OCI-LY1 (cell line): Measurements from ENCODE around the gene CASQ2.

Experiments
- H2AFZ ChIP-seq: fragments of 200-600 bp; sonication (generic), shearing (Covaris generic); 2 replicates; pipeline ENCODE4 v1.6.0; 2014; ENCODE audit warnings: antibody characterized with exemption, mild to moderate bottlenecking, low read length
- H3F3A ChIP-seq: fragments of 200-600 bp; sonication (generic), shearing (Covaris generic); 2 replicates; pipeline ENCODE4 v1.6.0; 2014; ENCODE audit warnings: mild to moderate bottlenecking, antibody characterized with exemption, low read length, moderate library complexity; ENCODE audit not compliant: insufficient read depth
- H3K27ac ChIP-seq: fragments of 200-600 bp; sonication (generic); 2 replicates; pipeline ENCODE4 v1.5.1; 2014; ENCODE audit warnings: low read length, mixed run types, mild to moderate bottlenecking, low read depth; ENCODE audit not compliant: poor library complexity, severe bottlenecking
- H3K27me3 ChIP-seq: fragments of 200-600 bp; sonication (generic); 2 replicates; pipeline ENCODE4 v1.6.0; 2014; ENCODE audit warnings: antibody characterized with exemption, mild to moderate bottlenecking, low read length, moderate library complexity; ENCODE audit not compliant: insufficient read depth
- H3K36me3 ChIP-seq: fragments of 200-600 bp; sonication (generic); 2 replicates; pipeline ENCODE4 v1.6.1; 2014; ENCODE audit warnings: mild to moderate bottlenecking, antibody characterized with exemption, low read length, moderate library complexity, mixed read lengths; ENCODE audit not compliant: insufficient read depth
- H3K4me1 ChIP-seq: fragments of 200-600 bp; sonication (generic); 2 replicates; pipeline ENCODE4 v1.5.1; 2014; ENCODE audit warnings: mild to moderate bottlenecking, low read length, moderate library complexity; ENCODE audit not compliant: insufficient read depth, severe bottlenecking
- H3K4me2 ChIP-seq: fragments of 200-600 bp; sonication (generic), shearing (Covaris generic); 2 replicates; pipeline ENCODE4 v1.6.1; 2014; ENCODE audit warnings: low read length
- H3K4me3 ChIP-seq: fragments of 200-600 bp; sonication (generic); 2 replicates; pipeline ENCODE4 v1.5.1; 2014; ENCODE audit warnings: low read length, low read depth, mild to moderate bottlenecking, mixed read lengths; ENCODE audit not compliant: poor library complexity, severe bottlenecking
- H3K79me2 ChIP-seq: fragments of 200-600 bp; shearing (Covaris generic); 2 replicates; pipeline ENCODE4 v1.6.1; 2016; ENCODE audit warnings: mixed run types, low read length, mixed read lengths; ENCODE audit not compliant: insufficient read depth
- H3K9ac ChIP-seq: fragments of 200-600 bp; sonication (generic), shearing (Covaris generic); 2 replicates; pipeline ENCODE4 v1.6.1; 2014; ENCODE audit warnings: mild to moderate bottlenecking, low read length, mixed read lengths
- H3K9me2 ChIP-seq: fragments of 200-600 bp; sonication (generic), shearing (Covaris generic); 2 replicates; pipeline ENCODE4 v1.6.1; 2014; ENCODE audit warnings: low read depth, mild to moderate bottlenecking, low read length, mixed read lengths
- H3K9me3 ChIP-seq: fragments of 200-600 bp; shearing (Covaris generic); 2 replicates; pipeline ENCODE4 v1.6.1; 2014; ENCODE audit warnings: low read length, mixed read lengths
- H4K20me1 ChIP-seq: fragments of 200-600 bp; sonication (generic), shearing (Covaris generic); 2 replicates; pipeline ENCODE4 v1.6.0; 2016; ENCODE audit warnings: mild to moderate bottlenecking, low read length; ENCODE audit not compliant: insufficient read depth
- CTCF ChIP-seq: fragments of 200-600 bp; sonication (generic), shearing (Covaris generic); IDR thresholded peaks from 2 replicates; pipeline ENCODE4 v1.5.1; 2017; ENCODE audit warnings: mild to moderate bottlenecking, antibody characterized with exemption, low read length, moderate library complexity, mixed read lengths
- EZH2 ChIP-seq: fragments of 200-600 bp; sonication (generic), shearing (Covaris generic); IDR thresholded peaks from 2 replicates; pipeline ENCODE4 v1.8.0; 2017; ENCODE audit warnings: borderline replicate concordance, mixed run types, mild to moderate bottlenecking, antibody characterized with exemption, low read length, moderate library complexity, mixed read lengths

Gene CASQ2

GRCh38 chr1:115712911-115713609 is 55.5 kb downstream of the CASQ2 start:
- Histone ChIP-seq H3K27me3 (no peaks in the 10 kb centered on the region), H3K4me2 (no peak overlapping the region), H3F3A (no peaks in the 10 kb centered on the region), H3K9ac (no peak overlapping the region), H3K79me2 (no peaks in the 10 kb centered on the region), H2AFZ (no peak overlapping the region), H3K4me3 (no peak overlapping the region), H3K4me1 (no peaks in the 10 kb centered on the region), H4K20me1 (no peaks in the 10 kb centered on the region), H3K9me2 (no peaks in the 10 kb centered on the region), H3K9me3 (no peaks in the 10 kb centered on the region), H3K27ac (no peak overlapping the region), H3K36me3 (no peaks in the 10 kb centered on the region)
- TF ChIP-seq EZH2 (no peak), CTCF (no peak)

GRCh38 chr1:115710859-115711624 is 57.5 kb downstream of the CASQ2 start:
- no peaks in the 10 kb centered on the region for H3K36me3 ChIP-seq
- no peaks in the 10 kb centered on the region for H3F3A ChIP-seq
- H3K27ac ChIP-seq: no peak overlapping the region
- H2AFZ ChIP-seq: no peak overlapping the region
- no peak overlapping the region for H3K4me3 ChIP-seq
- H3K4me1 ChIP-seq: no peaks in the 10 kb centered on the region
- H3K27me3 ChIP-seq: no peaks in the 10 kb centered on the region
- H3K9ac ChIP-seq: no peak overlapping the region
- H3K9me2 ChIP-seq: no peaks in the 10 kb centered on the region
- H3K9me3 ChIP-seq: no peaks in the 10 kb centered on the region
- no peaks in the 10 kb centered on the region for H4K20me1 ChIP-seq
- no peak overlapping the region for H3K4me2 ChIP-seq
- H3K79me2 ChIP-seq: no peaks in the 10 kb centered on the region
- TF ChIP-seq CTCF (no peak), EZH2 (no peak)

- no peaks in the 10 kb centered on the region for H3K9me3 ChIP-seq
- H3K9ac ChIP-seq: no peak overlapping the region
- no peaks in the 10 kb centered on the region for H3K79me2 ChIP-seq
- no peaks in the 10 kb centered on the region for H3K4me1 ChIP-seq
- TF ChIP-seq CTCF (peak; percentile 65), EZH2 (no peak)
- no peak overlapping the region for H3K4me2 ChIP-seq
- H3K9me2 ChIP-seq: no peaks in the 10 kb centered on the region
- H3K4me3 ChIP-seq: no peak overlapping the region
- no peaks in the 10 kb centered on the region for H3K36me3 ChIP-seq
- H3K27me3 ChIP-seq: no peaks in the 10 kb centered on the region
- no peaks in the 10 kb centered on the region for H4K20me1 ChIP-seq
- no peaks in the 10 kb centered on the region for H3F3A ChIP-seq
- H3K27ac ChIP-seq: no peak overlapping the region
- H2AFZ ChIP-seq: no peak overlapping the region
These were observed 61.7 kb downstream of the CASQ2 start for GRCh38 chr1:115706587-115707425.
